ENCODE data around the gene TIFAB. TPM values are rescaled to one million over a fixed set of nuclear protein-coding genes. Genes with fewer than 3 reads are reported as not detected.

TIFAB gene
- total RNA-seq, 4 donors from 2014 or later: not detected

GRCh38 chr5:135493406-135494180 is 41.4 kb upstream of the TIFAB start:
- H3K36me3 ChIP-seq: no peaks in the 10 kb centered on the region
- H3K27me3 ChIP-seq: peaks cover 0 to 59% (median 31%) of the 10 kb centered on the region in 4 donors
- no peaks in the 10 kb centered on the region for H3K9me3 ChIP-seq
- intact Hi-C loops (cut with DNase I): no loop called here
- no peak overlapping the region for H3K4me3 ChIP-seq
- no peak for TF ChIP-seq CTCF (IDR thresholded peaks at IDR 0.05)
- no peak for TF ChIP-seq POLR2AphosphoS5 (IDR thresholded peaks at IDR 0.05)
- TF ChIP-seq EP300 (IDR thresholded peaks at IDR 0.05): no peak
- TF ChIP-seq POLR2A (IDR thresholded peaks at IDR 0.05; ENCODE audit: low read depth): no peak
- peaks cover 18 to 27% (median 21%) of the 10 kb centered on the region in 4 donors for H3K4me1 ChIP-seq
- no peak overlapping the region for H3K27ac ChIP-seq (replicated peaks in 1 of 4)
- DNase-seq (ENCODE audit: extremely low spot score): no peak
- WGBS: 74% methylated on average over 8 of the region's 8 CpGs

GRCh38 chr5:135492319-135492626 is 40.1 kb upstream of the TIFAB start:
- Histone ChIP-seq H3K27ac (replicated peaks in 1 of 4) (no peak overlapping the region), H3K27me3 (peaks cover 0 to 72% (median 34%) of the 10 kb centered on the region in 4 donors), H3K4me1 (peaks cover 21 to 35% (median 26%) of the 10 kb centered on the region in 4 donors), H3K4me3 (no peak overlapping the region), H3K9me3 (no peaks in the 10 kb centered on the region), H3K36me3 (no peaks in the 10 kb centered on the region)
- no peak for TF ChIP-seq POLR2A (IDR thresholded peaks at IDR 0.05; ENCODE audit: low read depth)
- no peak for TF ChIP-seq EP300 (IDR thresholded peaks at IDR 0.05)
- TF ChIP-seq CTCF (IDR thresholded peaks at IDR 0.05): no peak
- TF ChIP-seq POLR2AphosphoS5 (IDR thresholded peaks at IDR 0.05): no peak
- DNase-seq (ENCODE audit: extremely low spot score): no peak
- 73% methylated on average over 3 of the region's 3 CpGs for WGBS
- intact Hi-C loops (cut with DNase I): no loop called here

- intact Hi-C loops (cut with DNase I): no loop called here
Observed at GRCh38 chr5:135491552-135492318, 39.6 kb upstream of the TIFAB start.

GRCh38 chr5:135491038-135491551 is 38.9 kb upstream of the TIFAB start:
- Histone ChIP-seq H3K4me3 (no peak overlapping the region), H3K4me1 (peaks cover 21 to 35% (median 26%) of the 10 kb centered on the region in 4 donors), H3K27me3 (peaks cover 0 to 84% (median 34%) of the 10 kb centered on the region in 4 donors), H3K36me3 (no peaks in the 10 kb centered on the region), H3K27ac (replicated peaks in 1 of 4) (no peak overlapping the region), H3K9me3 (no peaks in the 10 kb centered on the region)
- no peak for DNase-seq (ENCODE audit: extremely low spot score)
- intact Hi-C loops (cut with DNase I): no loop called here
- 37% methylated on average over 6 of the region's 14 CpGs for WGBS
- TF ChIP-seq CTCF (IDR thresholded peaks at IDR 0.05) (no peak), POLR2AphosphoS5 (IDR thresholded peaks at IDR 0.05) (no peak), EP300 (IDR thresholded peaks at IDR 0.05) (no peak), POLR2A (IDR thresholded peaks at IDR 0.05; ENCODE audit: low read depth) (no peak)

More at GRCh38 chr5:135491552-135492318, 39.6 kb upstream of the TIFAB start:
- Histone ChIP-seq H3K4me1 (peaks cover 21 to 35% (median 26%) of the 10 kb centered on the region in 4 donors), H3K9me3 (no peaks in the 10 kb centered on the region), H3K27ac (replicated peaks in 1 of 4) (no peak overlapping the region), H3K36me3 (no peaks in the 10 kb centered on the region), H3K4me3 (no peak overlapping the region), H3K27me3 (peaks cover 0 to 78% (median 34%) of the 10 kb centered on the region in 4 donors)
- TF ChIP-seq CTCF (IDR thresholded peaks at IDR 0.05) (no peak), POLR2AphosphoS5 (IDR thresholded peaks at IDR 0.05) (no peak), POLR2A (IDR thresholded peaks at IDR 0.05; ENCODE audit: low read depth) (no peak), EP300 (IDR thresholded peaks at IDR 0.05) (no peak)
- 37% methylated on average over 13 of the region's 40 CpGs for WGBS
- DNase-seq (ENCODE audit: extremely low spot score): no peak

Data from esophagus muscularis mucosa (tissue), 4 donors.